Measurements from ENCODE around the gene LYAR. TPM values are rescaled to one million over a fixed set of nuclear protein-coding genes. Genes with fewer than 3 reads are reported as not detected.
"Not testable (repeated sequence)": the region's sequence is repeated elsewhere in the genome, so short reads cannot be mapped to it uniquely, and the experiment has no call there.

LYAR gene
- total and polyA plus RNA-seq, 2 of the 4 experiments (the other 2 are of a cell fraction), result 5.4 to 8.2 TPM

DNA sequence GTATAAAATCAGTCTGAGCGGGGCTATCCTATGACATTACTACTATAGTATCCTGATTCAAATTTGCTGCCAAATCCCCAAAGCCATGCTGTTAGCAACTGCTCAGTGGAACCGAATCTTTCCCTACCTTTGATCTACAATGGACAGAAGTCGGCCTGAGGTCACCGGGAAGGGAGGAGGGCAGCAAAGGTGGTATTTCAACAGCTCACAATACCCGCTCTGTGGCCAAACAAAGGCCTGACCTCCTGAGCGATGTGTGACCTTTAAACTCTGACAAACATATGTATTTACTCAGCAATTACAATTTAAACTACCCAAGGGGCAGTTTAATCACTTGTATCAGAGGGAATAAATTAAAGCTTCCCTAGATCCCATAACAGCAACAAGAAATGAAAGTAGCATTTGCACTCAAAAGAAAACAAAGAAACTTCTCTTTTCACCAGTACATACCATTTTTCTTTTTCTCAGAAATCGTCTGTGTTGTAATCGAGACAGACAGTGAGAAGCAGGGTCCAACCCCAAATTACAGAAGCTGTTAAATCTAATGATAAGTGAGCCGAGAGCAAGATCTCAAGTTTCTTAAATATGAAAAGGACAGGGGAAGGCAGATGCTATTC, 30.4 kb downstream of the LYAR start:
- intact Hi-C loops (cut with micrococcal nuclease), result loop anchor here (1.0 to 2.0 kb wide), 2 partner anchors 74 to 171 kb away; no protein-coding TSS in a partner anchor
- H2AK5ac ChIP-seq (ENCODE audit: low read depth, low read length), result no peak overlapping the region
- no peak overlapping the region for H3K4me3 ChIP-seq (ENCODE audit: insufficient read depth, low read depth, low read length)
- no peak overlapping the region for H3K14ac ChIP-seq (replicated peaks; ENCODE audit: low read depth, low read length)
- no peak for DNase-seq
- no peak overlapping the region for H3K4ac ChIP-seq (ENCODE audit: low read depth, low read length)
- H3K4me2 ChIP-seq (ENCODE audit: low read depth, low read length), result no peak overlapping the region; the same call in 1 of the 2 replicates
- POLR2A ChIA-PET (ENCODE audit: unreplicated experiment), result interaction anchor here (0.6 kb wide), 1 partner anchor 147 kb away, joined by 3 read pairs; no protein-coding TSS in a partner anchor
- H2BK15ac ChIP-seq (ENCODE audit: low read depth, low read length), result no peak overlapping the region
- no peak overlapping the region for H3K56ac ChIP-seq (ENCODE audit: extremely low read depth, insufficient read depth, low read length)
- no peaks in the 10 kb centered on the region for H4K20me1 ChIP-seq (ENCODE audit: insufficient read depth, low read length)
- dilution Hi-C loops (cut with HindIII; ENCODE audit: low sequenced_read_pairs, unreplicated experiment), result no loop called here
- no peak overlapping the region for H4K91ac ChIP-seq (ENCODE audit: insufficient read depth, low read depth, low read length)
- no peak overlapping the region for H3K27ac ChIP-seq (ENCODE audit: insufficient read depth, low read length)
- H3K9me3 ChIP-seq (ENCODE audit: control insufficient read depth, insufficient read depth, low read length), result no peaks in the 10 kb centered on the region
- TF ChIP-seq MXI1 (IDR thresholded peaks at IDR 0.05; ENCODE audit: borderline replicate concordance, low read depth, low read length), result no peak
- no peak for TF ChIP-seq RAD21 (IDR thresholded peaks at IDR 0.05; ENCODE audit: low read length)
- TF ChIP-seq MAFK (IDR thresholded peaks at IDR 0.05; ENCODE audit: low read depth, low read length), result no peak
- no peak overlapping the region for H4K8ac ChIP-seq (ENCODE audit: low read depth in 2 of 2, low read length in 2 of 2)
- H2AFZ ChIP-seq (replicated peaks; ENCODE audit: low read length, poor library complexity), result peak overlapping the region; percentile 4
- no peak overlapping the region for H4K5ac ChIP-seq (ENCODE audit: low read depth, low read length)
- no peak overlapping the region for H2AK9ac ChIP-seq (replicated peaks; ENCODE audit: low read depth, low read length, poor library complexity)
- no peak overlapping the region for H2BK20ac ChIP-seq (ENCODE audit: low read depth, low read length)
- H3K23ac ChIP-seq (ENCODE audit: low read depth, low read length), result no peak overlapping the region
- no peak overlapping the region for H3K18ac ChIP-seq (ENCODE audit: low read depth, low read length)
- H2BK120ac ChIP-seq (ENCODE audit: low read depth, low read length), result no peak overlapping the region
- H3K79me1 ChIP-seq (ENCODE audit: low read depth in 1 of 2, low read length in 2 of 2), result no peaks in the 10 kb centered on the region
- no peak overlapping the region for H2BK5ac ChIP-seq (ENCODE audit: low read depth, low read length, poor library complexity, severe bottlenecking)
- peaks cover 18% of the 10 kb centered on the region for H3K27me3 ChIP-seq (ENCODE audit: control insufficient read depth, insufficient read depth, low read length)
- in situ Hi-C loops (cut with MboI; ENCODE audit: low sequenced_read_pairs), result no loop called here
- no peaks in the 10 kb centered on the region for H3K36me3 ChIP-seq (ENCODE audit: control insufficient read depth, insufficient read depth, low read length)
- H3K9me1 ChIP-seq (ENCODE audit: insufficient read depth, low read length), result no peaks in the 10 kb centered on the region
- H3K4me1 ChIP-seq (ENCODE audit: control insufficient read depth, insufficient read depth, low read length), result peaks cover 1% of the 10 kb centered on the region; the same call in 1 of the 2 replicates
- no TSS peak for BruUV-seq (replicated peaks)
- ATAC-seq (ENCODE audit: low read depth), result no peak
- CTCF ChIA-PET, result interaction anchor here (0.5 to 2.8 kb wide), 17 partner anchors 8 to 180 kb away, joined by 3 to 19 read pairs (median 4); partner anchors contain the start of genes LYAR, TMEM128 and ZBTB49
- no CpG with 5 or more reads among the region's 9 CpGs for WGBS, 2 experiments (ENCODE audit: extremely low coverage in 2 of 2, insufficient read length in 1 of 2)
- H3K9ac ChIP-seq (ENCODE audit: low read depth, low read length), result no peak overlapping the region

DNA sequence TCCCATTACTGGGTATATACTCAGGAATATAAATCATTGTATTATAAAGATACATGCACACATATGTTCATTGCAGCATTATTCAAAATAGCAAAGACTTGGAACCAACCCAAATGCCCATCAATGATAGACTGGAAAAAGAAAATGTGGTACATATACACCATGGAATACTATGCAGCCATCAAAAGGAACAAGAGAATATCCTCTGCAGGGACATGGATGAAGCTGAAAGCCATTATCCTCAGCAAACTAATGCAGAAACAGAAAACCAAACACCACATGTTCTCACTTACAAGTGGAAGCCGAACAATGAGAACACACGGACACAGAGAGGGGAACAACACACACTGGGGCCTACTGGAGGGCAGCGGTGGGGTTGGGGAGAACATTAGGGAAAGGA, 32.2 kb downstream of the LYAR start:
- H3K4ac ChIP-seq (ENCODE audit: low read depth, low read length); H3K4me2 ChIP-seq (ENCODE audit: low read depth, low read length); H4K8ac ChIP-seq (ENCODE audit: low read depth in 2 of 2, low read length in 2 of 2); H3K9ac ChIP-seq (ENCODE audit: low read depth, low read length); H3K4me1 ChIP-seq (ENCODE audit: control insufficient read depth, insufficient read depth, low read length); in situ Hi-C loops (cut with MboI; ENCODE audit: low sequenced_read_pairs); H2AK5ac ChIP-seq (ENCODE audit: low read depth, low read length); POLR2A ChIA-PET (ENCODE audit: unreplicated experiment); H3K4me3 ChIP-seq (ENCODE audit: insufficient read depth, low read depth, low read length); H2AK9ac ChIP-seq (replicated peaks; ENCODE audit: low read depth, low read length, poor library complexity); H4K91ac ChIP-seq (ENCODE audit: insufficient read depth, low read depth, low read length); H3K56ac ChIP-seq (ENCODE audit: extremely low read depth, insufficient read depth, low read length); H4K5ac ChIP-seq (ENCODE audit: low read depth, low read length); H3K27ac ChIP-seq (ENCODE audit: insufficient read depth, low read length); H3K9me3 ChIP-seq (ENCODE audit: control insufficient read depth, insufficient read depth, low read length); H2BK120ac ChIP-seq (ENCODE audit: low read depth, low read length); H4K20me1 ChIP-seq (ENCODE audit: insufficient read depth, low read length); H3K9me1 ChIP-seq (ENCODE audit: insufficient read depth, low read length); H2AFZ ChIP-seq (replicated peaks; ENCODE audit: low read length, poor library complexity); ATAC-seq (ENCODE audit: low read depth); H3K79me1 ChIP-seq (ENCODE audit: low read depth in 1 of 2, low read length in 2 of 2); H3K18ac ChIP-seq (ENCODE audit: low read depth, low read length); CTCF ChIA-PET; H3K14ac ChIP-seq (replicated peaks; ENCODE audit: low read depth, low read length); BruUV-seq (replicated peaks); H2BK20ac ChIP-seq (ENCODE audit: low read depth, low read length); H3K36me3 ChIP-seq (ENCODE audit: control insufficient read depth, insufficient read depth, low read length); H2BK15ac ChIP-seq (ENCODE audit: low read depth, low read length); DNase-seq; dilution Hi-C loops (cut with HindIII; ENCODE audit: low sequenced_read_pairs, unreplicated experiment); H2BK5ac ChIP-seq (ENCODE audit: low read depth, low read length, poor library complexity, severe bottlenecking); intact Hi-C loops (cut with micrococcal nuclease); H3K23ac ChIP-seq (ENCODE audit: low read depth, low read length): not testable (repeated sequence)
- peaks cover 24% of the 10 kb centered on the region for H3K27me3 ChIP-seq (ENCODE audit: control insufficient read depth, insufficient read depth, low read length)
- WGBS, 2 experiments (ENCODE audit: extremely low coverage in 2 of 2, insufficient read length in 1 of 2), result no CpG with 5 or more reads among the region's 3 CpGs
